Activated CD8-positive, alpha-beta memory T cell treated with anti-CD3 and anti-CD28 coated beads, Interleukin-2, amount 10 ng/mL, durations not matched to agents 7 days and 5 days (primary cell): ENCODE measurements around the gene MAN2A1. TPM values are rescaled to one million over a fixed set of nuclear protein-coding genes. Genes with fewer than 3 reads are reported as not detected.
"Not testable (repeated sequence)": the region's sequence is repeated elsewhere in the genome, so short reads cannot be mapped to it uniquely, and the experiment has no call there.

Source experiments
- ATAC-seq: fragments of 150-1000 bp; cut with Tn5 transposase; one replicate; pipeline ENCODE4 v1.10.0; 2021; ENCODE audit warnings: moderate library complexity
- CTCF ChIA-PET: fragments of 350-600 bp; sonication (Branson Sonifier 250); formaldehyde crosslinking; loops from one replicate; lab custom pipeline; 2021; ENCODE audit warnings: antibody characterized with exemption; lab: Charles Lee
- DNase-seq: peaks from one replicate; pipeline ENCODE4 v3.0.0-alpha.2; 2020
- H3K27ac Mint-ChIP-seq: one replicate; pipeline ENCODE4 v1.8.0; 2021; ENCODE audit warnings: mild to moderate bottlenecking, mixed read lengths
- H3K27me3 Mint-ChIP-seq: one replicate; pipeline ENCODE4 v1.8.0; 2021; ENCODE audit warnings: mixed read lengths
- H3K36me3 Mint-ChIP-seq: one replicate; pipeline ENCODE4 v1.8.0; 2021; ENCODE audit warnings: mild to moderate bottlenecking, mixed read lengths
- H3K4me1 Mint-ChIP-seq: one replicate; pipeline ENCODE4 v1.8.0; 2021; ENCODE audit warnings: mixed read lengths
- H3K4me3 Mint-ChIP-seq: one replicate; pipeline ENCODE4 v1.8.0; 2021; ENCODE audit warnings: mild to moderate bottlenecking, moderate library complexity, mixed read lengths
- H3K9me3 Mint-ChIP-seq: one replicate; pipeline ENCODE4 v1.8.0; 2022; ENCODE audit warnings: low read depth, mixed read lengths
- total RNA-seq, 2 experiments: library from RNA; stranded (reverse); gene quantifications; one replicate each; pipeline ENCODE4 v1.2.3, GENCODE V29; 2021

MAN2A1 gene
- total RNA-seq, 2 experiments from 2014 or later, result 27.2 to 28.4 TPM

GRCh38 chr5:109792613-109793012 is 102.9 kb downstream of the MAN2A1 start:
- Mint-ChIP-seq H3K4me3 (no peak overlapping the region), H3K36me3 (peaks cover 37% of the 10 kb centered on the region), H3K27ac (no peak overlapping the region), H3K4me1 (peaks cover 12% of the 10 kb centered on the region), H3K9me3 (peaks cover 2% of the 10 kb centered on the region), H3K27me3 (no peaks in the 10 kb centered on the region)
- CTCF ChIA-PET, result no interaction called here
- DNase-seq (no peak), ATAC-seq (no peak)

- CTCF ChIA-PET, result no interaction called here
- H3K36me3 Mint-ChIP-seq, result peaks cover 19% of the 10 kb centered on the region
- H3K27ac Mint-ChIP-seq, result no peak overlapping the region
Measured at GRCh38 chr5:109803854-109804253, 114.1 kb downstream of the MAN2A1 start.

GRCh38 chr5:109805472-109805871 is 115.7 kb downstream of the MAN2A1 start:
- CTCF ChIA-PET, result no interaction called here
- no peaks in the 10 kb centered on the region for H3K9me3 Mint-ChIP-seq
- peaks cover 24% of the 10 kb centered on the region for H3K36me3 Mint-ChIP-seq
- no peak for DNase-seq
- ATAC-seq, result no peak
- H3K27me3 Mint-ChIP-seq, result no peaks in the 10 kb centered on the region
- H3K4me1 Mint-ChIP-seq, result no peaks in the 10 kb centered on the region
- no peak overlapping the region for H3K27ac Mint-ChIP-seq
- no peak overlapping the region for H3K4me3 Mint-ChIP-seq

More at GRCh38 chr5:109803854-109804253, 114.1 kb downstream of the MAN2A1 start:
- DNase-seq (no peak), ATAC-seq (no peak)
- Mint-ChIP-seq H3K27me3 (no peaks in the 10 kb centered on the region), H3K4me3 (no peak overlapping the region), H3K4me1 (no peaks in the 10 kb centered on the region), H3K9me3 (peaks cover 3% of the 10 kb centered on the region)

GRCh38 chr5:109805883-109806282 is 116.2 kb downstream of the MAN2A1 start:
- DNase-seq (no peak), ATAC-seq (no peak)
- no peak overlapping the region for H3K27ac Mint-ChIP-seq
- no peak overlapping the region for H3K4me3 Mint-ChIP-seq
- H3K4me1 Mint-ChIP-seq, result no peaks in the 10 kb centered on the region
- peaks cover 26% of the 10 kb centered on the region for H3K36me3 Mint-ChIP-seq
- CTCF ChIA-PET, result no interaction called here
- no peaks in the 10 kb centered on the region for H3K9me3 Mint-ChIP-seq
- H3K27me3 Mint-ChIP-seq, result no peaks in the 10 kb centered on the region

GRCh38 chr5:109812698-109813097 is 123.0 kb downstream of the MAN2A1 start:
- Mint-ChIP-seq H3K27me3 (no peaks in the 10 kb centered on the region), H3K9me3 (no peaks in the 10 kb centered on the region), H3K36me3 (peaks cover 30% of the 10 kb centered on the region), H3K4me1 (no peaks in the 10 kb centered on the region), H3K27ac (no peak overlapping the region), H3K4me3 (no peak overlapping the region)
- DNase-seq (no peak), ATAC-seq (no peak)
- CTCF ChIA-PET, result no interaction called here

- Mint-ChIP-seq H3K27me3 (no peaks in the 10 kb centered on the region), H3K4me1 (no peaks in the 10 kb centered on the region), H3K27ac (no peak overlapping the region), H3K36me3 (peaks cover 28% of the 10 kb centered on the region), H3K9me3 (no peaks in the 10 kb centered on the region), H3K4me3 (no peak overlapping the region)
- CTCF ChIA-PET, result no interaction called here
- ATAC-seq (no peak), DNase-seq (no peak)
Measured at GRCh38 chr5:109816732-109817131, 127.0 kb downstream of the MAN2A1 start.

GRCh38 chr5:109819878-109820277 is 130.2 kb downstream of the MAN2A1 start:
- no peak overlapping the region for H3K4me3 Mint-ChIP-seq
- CTCF ChIA-PET, result no interaction called here

GRCh38 chr5:109823597-109823996 is 133.9 kb downstream of the MAN2A1 start:
- Mint-ChIP-seq H3K27ac (no peak overlapping the region), H3K4me1 (no peaks in the 10 kb centered on the region), H3K9me3 (no peaks in the 10 kb centered on the region), H3K4me3 (no peak overlapping the region), H3K27me3 (no peaks in the 10 kb centered on the region), H3K36me3 (peaks cover 40% of the 10 kb centered on the region)
- CTCF ChIA-PET, result no interaction called here
- ATAC-seq (no peak), DNase-seq (no peak)

More at GRCh38 chr5:109819878-109820277, 130.2 kb downstream of the MAN2A1 start:
- Mint-ChIP-seq H3K4me1 (no peaks in the 10 kb centered on the region), H3K9me3 (no peaks in the 10 kb centered on the region), H3K27ac (no peak overlapping the region), H3K27me3 (no peaks in the 10 kb centered on the region), H3K36me3 (peaks cover 22% of the 10 kb centered on the region)
- no peak for ATAC-seq
- no peak for DNase-seq

- DNase-seq (no peak), ATAC-seq (no peak)
- no peak overlapping the region for H3K4me3 Mint-ChIP-seq
- no peak overlapping the region for H3K27ac Mint-ChIP-seq
- H3K4me1 Mint-ChIP-seq, result no peaks in the 10 kb centered on the region
- H3K27me3 Mint-ChIP-seq, result no peaks in the 10 kb centered on the region
- peaks cover 41% of the 10 kb centered on the region for H3K36me3 Mint-ChIP-seq
- H3K9me3 Mint-ChIP-seq, result no peaks in the 10 kb centered on the region
- CTCF ChIA-PET, result no interaction called here
Measured at GRCh38 chr5:109825450-109825849, 135.7 kb downstream of the MAN2A1 start.

- no peaks in the 10 kb centered on the region for H3K4me1 Mint-ChIP-seq
- DNase-seq, result no peak
- H3K9me3 Mint-ChIP-seq, result peaks cover 2% of the 10 kb centered on the region
- no peaks in the 10 kb centered on the region for H3K27me3 Mint-ChIP-seq
- H3K4me3 Mint-ChIP-seq, result no peak overlapping the region
- no peak for ATAC-seq
- CTCF ChIA-PET, result no interaction called here
- H3K27ac Mint-ChIP-seq, result no peak overlapping the region
- H3K36me3 Mint-ChIP-seq, result peaks cover 42% of the 10 kb centered on the region
Measured at GRCh38 chr5:109826426-109826825, 136.7 kb downstream of the MAN2A1 start.

GRCh38 chr5:109829331-109829730 is 139.6 kb downstream of the MAN2A1 start:
- CTCF ChIA-PET, result no interaction called here
- ATAC-seq, result no peak

GRCh38 chr5:109830955-109831502 is 141.3 kb downstream of the MAN2A1 start:
- peaks cover 2% of the 10 kb centered on the region for H3K9me3 Mint-ChIP-seq
- peaks cover 52% of the 10 kb centered on the region for H3K36me3 Mint-ChIP-seq

More at GRCh38 chr5:109829331-109829730, 139.6 kb downstream of the MAN2A1 start:
- H3K4me1 Mint-ChIP-seq, result peaks cover 2% of the 10 kb centered on the region
- peaks cover 54% of the 10 kb centered on the region for H3K36me3 Mint-ChIP-seq
- peaks cover 2% of the 10 kb centered on the region for H3K9me3 Mint-ChIP-seq
- no peak for DNase-seq
- H3K27me3 Mint-ChIP-seq, result no peaks in the 10 kb centered on the region
- H3K27ac Mint-ChIP-seq, result no peak overlapping the region
- no peak overlapping the region for H3K4me3 Mint-ChIP-seq

GRCh38 chr5:109832207-109833188 is 142.8 kb downstream of the MAN2A1 start:
- H3K9me3 Mint-ChIP-seq, H3K27ac Mint-ChIP-seq, CTCF ChIA-PET, H3K4me1 Mint-ChIP-seq, DNase-seq, H3K27me3 Mint-ChIP-seq, H3K4me3 Mint-ChIP-seq, ATAC-seq: not testable (repeated sequence)
- peaks cover 49% of the 10 kb centered on the region for H3K36me3 Mint-ChIP-seq

More at GRCh38 chr5:109830955-109831502, 141.3 kb downstream of the MAN2A1 start:
- H3K4me3 Mint-ChIP-seq, result no peak overlapping the region
- ATAC-seq, result no peak
- CTCF ChIA-PET, result no interaction called here
- peaks cover 2% of the 10 kb centered on the region for H3K4me1 Mint-ChIP-seq
- no peak for DNase-seq
- no peak overlapping the region for H3K27ac Mint-ChIP-seq
- no peaks in the 10 kb centered on the region for H3K27me3 Mint-ChIP-seq

GRCh38 chr5:109833946-109834345 is 144.2 kb downstream of the MAN2A1 start:
- no peak for ATAC-seq
- Mint-ChIP-seq H3K27ac (no peak overlapping the region), H3K4me1 (peaks cover 2% of the 10 kb centered on the region), H3K36me3 (peaks cover 48% of the 10 kb centered on the region), H3K27me3 (no peaks in the 10 kb centered on the region), H3K4me3 (no peak overlapping the region), H3K9me3 (peaks cover 2% of the 10 kb centered on the region)
- DNase-seq, result no peak
- CTCF ChIA-PET, result no interaction called here
